Right lobe of liver (tissue), 6 donors: ENCODE data around the gene DCPS. TPM values are rescaled to one million over a fixed set of nuclear protein-coding genes. Genes with fewer than 3 reads are reported as not detected.
"Not testable (repeated sequence)": the region's sequence is repeated elsewhere in the genome, so short reads cannot be mapped to it uniquely, and the experiment has no call there.

Source experiments
- ATAC-seq, 4 donors: fragments of 200-7000 bp; cut with Tn5 transposase; one replicate each; pipeline ENCODE4 v1.9.1; 2020; ENCODE audit warnings: mild to moderate bottlenecking in 4 of 4, moderate library complexity in 4 of 4
- DNase-seq, 3 donors: peaks; one replicate each; pipeline ENCODE4 v3.0.0-alpha.2; 2020
- H3K27ac ChIP-seq, 3 donors: fragments of 200-600 bp; one replicate each; pipeline ENCODE4 v1.8.0; 2022
- H3K27me3 ChIP-seq, 2 donors: fragments of 200-600 bp; one replicate each; pipeline ENCODE4 v1.8.0; 2022
- H3K36me3 ChIP-seq, 4 donors: fragments of 200-600 bp; sonication (generic) in 1 of 4; one replicate each; pipeline versions ENCODE4 v1.5.1 to v1.8.0; 2017 to 2022; ENCODE audit warnings: control low read depth in 1 of 4
- H3K4me1 ChIP-seq, 4 donors: fragments of 200-600 bp; sonication (generic) in 1 of 4; one replicate each; pipeline versions ENCODE4 v1.5.1 to v1.8.0; 2017 to 2022; ENCODE audit warnings: control low read depth in 1 of 4
- H3K4me3 ChIP-seq, 3 donors: fragments of 200-600 bp; one replicate each; pipeline ENCODE4 v1.8.0; 2022
- H3K9me3 ChIP-seq, 4 donors: fragments of 200-600 bp; sonication (generic) in 1 of 4; one replicate each; pipeline versions ENCODE4 v1.5.1 to v1.8.0; 2017 to 2022; ENCODE audit warnings: control low read depth in 1 of 4
- CTCF ChIP-seq, 4 donors: fragments of 200-600 bp in 3 of 4; fragments of 450-650 bp in 1 of 4; IDR thresholded peaks; one replicate each; pipeline versions ENCODE4 v1.5.1 to v1.8.0; 2016 to 2022; ENCODE audit warnings: antibody characterized with exemption in 4 of 4, mild to moderate bottlenecking in 2 of 4
- POLR2A ChIP-seq: fragments of 450-650 bp; IDR thresholded peaks from one replicate; pipeline ENCODE4 v1.6.1; 2017; ENCODE audit warnings: antibody characterized with exemption, mild to moderate bottlenecking
- WGBS: methylation state at CpG from one replicate; pipeline ENCODE4 v1.1.6; 2018; ENCODE audit warnings: low coverage, low lambda C conversion rate; ENCODE audit not compliant: insufficient coverage; ENCODE audit errors: missing lambda C conversion rate; 5-methylcytosine and 5-hydroxymethylcytosine counted together
- intact Hi-C, 2 donors: fragments of 100-400 bp; cut with DNase I; formaldehyde crosslinking; loops; one replicate each; pipeline versions ENCODE4 v1.11.2 to v1.14.1; 2022
- total RNA-seq, 6 experiments: library from RNA; depleted of rRNA in 2 of 6; stranded (reverse); fragments of >200 nt in 2 of 6; fragmentation: NEBNext Ultra II Directional in 3 of 6; extraction: Animal tissue kit (Norgen Biotek cat#: 25700) in 3 of 6; gene quantifications; one replicate each; pipeline versions ENCODE4 v1.1.0 to v1.2.4, GENCODE V29; 2016 to 2023
- donor health status: DM: no; HTN: yes; CAD: no.
- donor health status: DM: no; HTN: no; CAD: no.
- donor health status: DM: no; HTN: no; CAD: no.
- donor health status: DM: no; HTN: yes; CAD: no.
- donor health status: DM: no; HTN: yes; CAD: no.

DCPS gene
- total RNA-seq, 6 experiments from 2014 or later: 12.6 to 65.2 (median 21.9) TPM

- no peaks in the 10 kb centered on the region for H3K27me3 ChIP-seq
- 86% methylated on average over 1 of the region's 1 CpG for WGBS
- no peak for TF ChIP-seq CTCF (IDR thresholded peaks at IDR 0.05)
- TF ChIP-seq POLR2A: no peak
- intact Hi-C loops: no loop called here
- peaks cover 0 to 35% (median 15%) of the 10 kb centered on the region in 4 donors for H3K36me3 ChIP-seq
- no peak for ATAC-seq
- no peaks in the 10 kb centered on the region for H3K9me3 ChIP-seq
- peak in 2 of 3 donors; percentile 3 to 40 for DNase-seq
- peak overlapping the region; percentile 20 to 70 (median 37) for H3K27ac ChIP-seq
- no peaks in the 10 kb centered on the region for H3K4me1 ChIP-seq
- no peak overlapping the region for H3K4me3 ChIP-seq
Measured at GRCh38 chr11:126346586-126346940, 42.7 kb downstream of the DCPS start.

GRCh38 chr11:126346946-126347345 lies 43.1 kb downstream of the DCPS start:
- H3K4me3 ChIP-seq, H3K4me1 ChIP-seq, H3K27me3 ChIP-seq, H3K9me3 ChIP-seq, intact Hi-C loops, DNase-seq, ATAC-seq: not testable (repeated sequence)
- Histone ChIP-seq H3K27ac (peak overlapping the region; percentile 20 to 70 (median 37)), H3K36me3 (peaks cover 0 to 31% (median 13%) of the 10 kb centered on the region in 4 donors)
- WGBS: 88% methylated on average over 5 of the region's 7 CpGs

- no peaks in the 10 kb centered on the region for H3K27me3 ChIP-seq
- TF ChIP-seq POLR2A (no peak), CTCF (IDR thresholded peaks at IDR 0.05) (no peak)
- H3K9me3 ChIP-seq: no peaks in the 10 kb centered on the region
- 52% methylated on average over 5 of the region's 17 CpGs for WGBS
- intact Hi-C loops: no loop called here
- peak in 1 of 3 donors; percentile 47 for DNase-seq
- peaks cover 0 to 26% (median 12%) of the 10 kb centered on the region in 4 donors for H3K36me3 ChIP-seq
- ATAC-seq: peak in 1 of 4 donors; percentile 5
- H3K4me1 ChIP-seq: no peaks in the 10 kb centered on the region
- peak overlapping the region in 1 of 3 donors; percentile 33 for H3K27ac ChIP-seq
- no peak overlapping the region for H3K4me3 ChIP-seq
Measured at GRCh38 chr11:126347751-126348668, 44.1 kb downstream of the DCPS start.

- no peaks in the 10 kb centered on the region for H3K27me3 ChIP-seq
- H3K4me3 ChIP-seq: no peak overlapping the region
- DNase-seq: peak in 2 of 3 donors; percentile 9 to 45
- no peak for TF ChIP-seq POLR2A
- no peak for TF ChIP-seq CTCF (IDR thresholded peaks at IDR 0.05)
- H3K27ac ChIP-seq: peak overlapping the region in 1 of 3 donors; percentile 33
- H3K36me3 ChIP-seq: peaks cover 0 to 18% (median 8%) of the 10 kb centered on the region in 4 donors
- peak in 2 of 4 donors; percentile 5 to 7 for ATAC-seq
- no peaks in the 10 kb centered on the region for H3K4me1 ChIP-seq
- WGBS: 81% methylated on average over 2 of the region's 8 CpGs
- H3K9me3 ChIP-seq: no peaks in the 10 kb centered on the region
- intact Hi-C loops: no loop called here
Measured at GRCh38 chr11:126348806-126349582, 45.1 kb downstream of the DCPS start.
